Stimulated activated CD8-positive, alpha-beta memory T cell treated with anti-CD3 and anti-CD28 coated beads, Interleukin-2, amount 100 ng/mL, for 48 hours (primary cell): ENCODE measurements around the gene CLIC1.

Experiments
- DNase-seq, 2 donors: peaks; one replicate each; pipeline ENCODE4 v3.0.0-alpha.2; 2020; ENCODE audit warnings: low read depth in 2 of 2

CLIC1 gene

GRCh38 chr6:31737991-31738979 is 2.0 kb upstream of the CLIC1 start:
- peak in 1 of 2 donors; percentile 43 for DNase-seq

- DNase-seq = no peak
These were observed 1.1 kb upstream of the CLIC1 start for GRCh38 chr6:31737315-31737990.

- DNase-seq = no peak
These were observed 511 bp upstream of the CLIC1 start for GRCh38 chr6:31736768-31737314.

- no peak for DNase-seq
These were observed 1.4 kb downstream of the CLIC1 start for GRCh38 chr6:31734821-31735406.

- peak in 1 of 2 donors; percentile 40 for DNase-seq
These were observed 2.0 kb downstream of the CLIC1 start for GRCh38 chr6:31734247-31734820.

- no peak for DNase-seq
These were observed 2.6 kb downstream of the CLIC1 start for GRCh38 chr6:31733734-31734133.

GRCh38 chr6:31732029-31732428 is 4.3 kb downstream of the CLIC1 start:
- DNase-seq = no peak

- DNase-seq = no peak
These were observed 5.7 kb downstream of the CLIC1 start for GRCh38 chr6:31730631-31731086.

GRCh38 chr6:31729979-31730630 is 6.2 kb downstream of the CLIC1 start:
- DNase-seq = peak; percentile 60 to 65

GRCh38 chr6:31729515-31729978 is 6.8 kb downstream of the CLIC1 start:
- DNase-seq = peak; percentile 70 to 71

GRCh38 chr6:31728767-31729514 is 7.4 kb downstream of the CLIC1 start, which contains the start of gene DDAH2:
TSS of gene DDAH2 (minus strand) at chr6:31729299. CDS start at chr6:31729161, 138 bp downstream.
- no peak for DNase-seq

GRCh38 chr6:31727717-31728671 is 8.3 kb downstream of the CLIC1 start:
- DNase-seq = no peak

GRCh38 chr6:31727034-31727716 is 9.2 kb downstream of the CLIC1 start:
- no peak for DNase-seq

- DNase-seq = no peak
These were observed 10.6 kb downstream of the CLIC1 start for GRCh38 chr6:31725502-31726350.

GRCh38 chr6:31723980-31724691 is 12.2 kb downstream of the CLIC1 start:
- no peak for DNase-seq

GRCh38 chr6:31723245-31723979 is 12.9 kb downstream of the CLIC1 start, which contains the start of gene MPIG6B:
TSS of gene MPIG6B (plus strand) at chr6:31723373. CDS start at chr6:31723384, 11 bp downstream.
- no peak for DNase-seq
